Parathyroid adenoma (tissue), 2 donors: ENCODE measurements around the gene EPHB4.

Experiments
- H2AFZ ChIP-seq: fragments of 300-600 bp; sonication (generic); one replicate; pipeline ENCODE4 v1.7.0; 2017; ENCODE audit warnings: antibody characterized with exemption, mild to moderate bottlenecking
- H3K27ac ChIP-seq: fragments of 300-600 bp; sonication (generic); one replicate; pipeline ENCODE4 v1.7.0; 2017
- H3K27me3 ChIP-seq: fragments of 300-600 bp; sonication (generic); one replicate; pipeline ENCODE4 v1.7.0; 2017; ENCODE audit warnings: low read length; ENCODE audit not compliant: control insufficient read depth, insufficient read depth
- H3K36me3 ChIP-seq: fragments of 300-600 bp; sonication (generic); one replicate; pipeline ENCODE4 v1.7.0; 2017; ENCODE audit warnings: low read length; ENCODE audit not compliant: control insufficient read depth, insufficient read depth
- H3K4me1 ChIP-seq: fragments of 300-600 bp; sonication (generic); one replicate; pipeline ENCODE4 v1.7.0; 2017; ENCODE audit warnings: control low read depth
- H3K4me2 ChIP-seq: fragments of 300-600 bp; sonication (generic); one replicate; pipeline ENCODE4 v1.7.0; 2017; ENCODE audit warnings: low read length
- H3K4me3 ChIP-seq: fragments of 300-600 bp; sonication (generic); one replicate; pipeline ENCODE4 v1.7.0; 2017; ENCODE audit warnings: low read depth, low read length
- H3K79me2 ChIP-seq: fragments of 300-600 bp; sonication (generic); one replicate; pipeline ENCODE4 v1.7.0; 2017; ENCODE audit warnings: control low read depth
- H3K9ac ChIP-seq: fragments of 300-600 bp; sonication (generic); one replicate; pipeline ENCODE4 v1.7.0; 2017; ENCODE audit warnings: mild to moderate bottlenecking
- H3K9me3 ChIP-seq: fragments of 300-600 bp; sonication (generic); one replicate; pipeline ENCODE4 v1.7.0; 2017; ENCODE audit warnings: low read length; ENCODE audit not compliant: control insufficient read depth
- CTCF ChIP-seq: fragments of 300-600 bp; sonication (generic); IDR thresholded peaks from one replicate; pipeline ENCODE4 v1.7.0; 2017; ENCODE audit warnings: antibody characterized with exemption, mild to moderate bottlenecking
- donor health status: primary hyperparathyroidism.

EPHB4 gene

GRCh38 chr7:100854146-100854895 lies 27.0 kb upstream of the EPHB4 start:
- Histone ChIP-seq H3K4me2 (no peak overlapping the region), H3K79me2 (no peaks in the 10 kb centered on the region), H3K4me3 (no peak overlapping the region), H3K9ac (no peak overlapping the region), H3K27ac (no peak overlapping the region), H3K27me3 (no peaks in the 10 kb centered on the region), H2AFZ (no peak overlapping the region), H3K36me3 (no peaks in the 10 kb centered on the region), H3K4me1 (no peaks in the 10 kb centered on the region), H3K9me3 (no peaks in the 10 kb centered on the region)
- no peak for TF ChIP-seq CTCF

- no peaks in the 10 kb centered on the region for H3K36me3 ChIP-seq
- peak; percentile 92 for TF ChIP-seq CTCF
- H3K4me2 ChIP-seq = peak within 1 kb of the TSS; percentile 93
- no peaks in the 10 kb centered on the region for H3K79me2 ChIP-seq
- H3K9ac ChIP-seq = peak within 1 kb of the TSS; percentile 49
- peak within 1 kb of the TSS; percentile 52 for H3K27ac ChIP-seq
- H3K9me3 ChIP-seq = no peaks in the 10 kb centered on the region
- H3K4me1 ChIP-seq = no peaks in the 10 kb centered on the region
- H2AFZ ChIP-seq = peak within 1 kb of the TSS; percentile 91
- H3K27me3 ChIP-seq = no peaks in the 10 kb centered on the region
- peak within 1 kb of the TSS; percentile 79 for H3K4me3 ChIP-seq
These were observed 24.9 kb upstream of the EPHB4 start, which contains the start of gene SLC12A9 for GRCh38 chr7:100852048-100852872. TSS of gene SLC12A9 (plus strand) at chr7:100852713. CDS start at chr7:100854198, 1,485 bp downstream.

GRCh38 chr7:100847360-100847759 lies 20.0 kb upstream of the EPHB4 start:
- H3K4me2 ChIP-seq = no peak overlapping the region
- H2AFZ ChIP-seq = no peak overlapping the region
- no peak for TF ChIP-seq CTCF
- no peaks in the 10 kb centered on the region for H3K36me3 ChIP-seq
- H3K4me3 ChIP-seq = no peak overlapping the region
- H3K4me1 ChIP-seq = no peaks in the 10 kb centered on the region
- no peak overlapping the region for H3K9ac ChIP-seq
- no peaks in the 10 kb centered on the region for H3K79me2 ChIP-seq
- H3K27me3 ChIP-seq = no peaks in the 10 kb centered on the region
- H3K27ac ChIP-seq = no peak overlapping the region
- H3K9me3 ChIP-seq = no peaks in the 10 kb centered on the region

GRCh38 chr7:100840470-100841100 lies 13.3 kb upstream of the EPHB4 start:
- no peak overlapping the region for H3K9ac ChIP-seq

More at GRCh38 chr7:100840470-100841100, 13.3 kb upstream of the EPHB4 start:
- H2AFZ ChIP-seq = peak overlapping the region; percentile 65
- peak overlapping the region; percentile 26 for H3K27ac ChIP-seq
- H3K4me1 ChIP-seq = peaks cover 9% of the 10 kb centered on the region
- H3K27me3 ChIP-seq = no peaks in the 10 kb centered on the region
- no peaks in the 10 kb centered on the region for H3K36me3 ChIP-seq
- H3K4me2 ChIP-seq = no peak overlapping the region
- H3K4me3 ChIP-seq = no peak overlapping the region
- TF ChIP-seq CTCF = no peak
- no peaks in the 10 kb centered on the region for H3K9me3 ChIP-seq
- H3K79me2 ChIP-seq = no peaks in the 10 kb centered on the region
